A673 (cell line): Measurements from ENCODE around the gene OR10H3.

Source experiments
- CTCF ChIP-seq: fragments of 300-800, 200-600 bp; sonication (generic); conservative IDR thresholded peaks from 2 replicates; pipeline ENCODE4 v1.5.1; 2017; ENCODE audit warnings: low read depth, mild to moderate bottlenecking, antibody characterized with exemption, low read length, moderate library complexity, mixed read lengths
- EZH2 ChIP-seq: fragments of 200-600 bp; sonication (generic); IDR thresholded peaks from 2 replicates; pipeline ENCODE4 v1.6.1; 2017; ENCODE audit warnings: borderline replicate concordance, low read depth, mild to moderate bottlenecking, mixed read lengths, antibody characterized with exemption, low read length; ENCODE audit not compliant: poor library complexity, severe bottlenecking

- TF ChIP-seq CTCF (peak; percentile 39), EZH2 (no peak)
These were observed 22.3 kb downstream of the OR10H3 start for GRCh38 chr19:15759962-15760565.
